ENCODE results near the gene M6PR.

DNA sequence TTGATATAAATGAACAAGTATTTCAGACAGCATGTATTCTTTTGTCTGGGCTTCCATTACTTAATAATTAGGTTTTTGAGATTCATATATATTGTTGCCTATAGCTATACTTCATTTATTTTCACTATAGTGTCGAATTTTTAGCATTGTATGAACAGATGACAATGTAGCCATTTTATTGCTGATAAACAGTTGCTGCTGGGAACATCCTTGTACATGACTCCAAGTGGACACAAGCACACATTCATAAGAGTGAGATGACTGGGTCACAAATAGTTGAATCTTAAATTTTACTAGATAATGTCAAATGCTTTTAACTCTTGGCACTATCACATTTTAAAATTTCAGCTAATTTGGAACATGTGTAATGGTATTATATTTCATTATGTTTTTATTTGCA is 54.5 kb downstream of the M6PR start:
- TF ChIP-seq, protein P1, sequence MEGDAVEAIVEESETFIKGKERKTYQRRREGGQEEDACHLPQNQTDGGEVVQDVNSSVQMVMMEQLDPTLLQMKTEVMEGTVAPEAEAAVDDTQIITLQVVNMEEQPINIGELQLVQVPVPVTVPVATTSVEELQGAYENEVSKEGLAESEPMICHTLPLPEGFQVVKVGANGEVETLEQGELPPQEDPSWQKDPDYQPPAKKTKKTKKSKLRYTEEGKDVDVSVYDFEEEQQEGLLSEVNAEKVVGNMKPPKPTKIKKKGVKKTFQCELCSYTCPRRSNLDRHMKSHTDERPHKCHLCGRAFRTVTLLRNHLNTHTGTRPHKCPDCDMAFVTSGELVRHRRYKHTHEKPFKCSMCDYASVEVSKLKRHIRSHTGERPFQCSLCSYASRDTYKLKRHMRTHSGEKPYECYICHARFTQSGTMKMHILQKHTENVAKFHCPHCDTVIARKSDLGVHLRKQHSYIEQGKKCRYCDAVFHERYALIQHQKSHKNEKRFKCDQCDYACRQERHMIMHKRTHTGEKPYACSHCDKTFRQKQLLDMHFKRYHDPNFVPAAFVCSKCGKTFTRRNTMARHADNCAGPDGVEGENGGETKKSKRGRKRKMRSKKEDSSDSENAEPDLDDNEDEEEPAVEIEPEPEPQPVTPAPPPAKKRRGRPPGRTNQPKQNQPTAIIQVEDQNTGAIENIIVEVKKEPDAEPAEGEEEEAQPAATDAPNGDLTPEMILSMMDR (IDR thresholded peaks at IDR 0.05; ENCODE audit: insufficient read depth, low read length), result no peak
- TF ChIP-seq POLR2AphosphoS5 (IDR thresholded peaks at IDR 0.05; ENCODE audit: low read depth), result no peak

All from HL-60 (cell line).